K562 (cell line): ENCODE data around the gene CRYBB1. TPM values are rescaled to one million over a fixed set of nuclear protein-coding genes. Genes with fewer than 3 reads are reported as not detected.

Experiments used
- CBFA2T3 ChIP-seq: fragments of 450-650 bp; IDR thresholded peaks from 2 replicates; pipeline ENCODE4 v1.6.1; 2017
- CBX3 ChIP-seq, 2 experiments: IDR thresholded peaks; 1 replicate in 1 of 2; 2 replicates in 1 of 2; pipeline ENCODE4 v1.6.1; 2012; ENCODE audit warnings: inconsistent platforms in 2 of 2, low read length in 2 of 2, borderline replicate concordance in 1 of 2, control low read depth in 1 of 2
- ELF1 ChIP-seq: fragments of 200-800 bp; sonication (Bioruptor generic); IDR thresholded peaks from 2 replicates; pipeline ENCODE4 v1.6.1; 2016; ENCODE audit warnings: missing genetic modification characterization, missing compliant biosample characterization
- FUS ChIP-seq: fragments of 200-400 bp; formaldehyde crosslinking; optimal IDR thresholded peaks from 2 replicates; pipeline ENCODE3; 2017; ENCODE audit warnings: low read depth, low read length
- HCFC1 ChIP-seq: IDR thresholded peaks from 2 replicates; pipeline ENCODE4 v1.6.1; 2012; ENCODE audit warnings: low read depth, low read length, improper control_type of control experiment
- KDM4B ChIP-seq, 2 experiments: fragments of 450-650 bp in 1 of 2; sonication (generic) in 1 of 2; IDR thresholded peaks; 2 replicates each; pipeline ENCODE4 v1.6.1; 2016 to 2017; ENCODE audit warnings: borderline replicate concordance in 2 of 2, antibody characterized with exemption in 1 of 2, low read depth in 1 of 2, mild to moderate bottlenecking in 1 of 2
- KLF6 ChIP-seq: fragments of 250-450 bp; sonication (Bioruptor Pico); IDR thresholded peaks from 2 replicates; pipeline ENCODE4 v1.4.0; 2020; ENCODE audit warnings: mild to moderate bottlenecking, moderate library complexity, borderline replicate concordance
- LARP7 ChIP-seq: fragments of 450-650 bp; IDR thresholded peaks from 2 replicates; pipeline ENCODE4 v1.6.1; 2016
- LCOR ChIP-seq: sonication (generic); formaldehyde crosslinking; IDR thresholded peaks from 2 replicates; pipeline ENCODE4 v1.8.0; 2022; ENCODE audit warnings: mild to moderate bottlenecking, missing genetic modification reagents
- MAFG ChIP-seq: fragments of 450-650 bp; conservative IDR thresholded peaks from 2 replicates; pipeline ENCODE4 v1.6.1; 2016; ENCODE audit warnings: missing genetic modification characterization, missing compliant biosample characterization
- MCM5 ChIP-seq: fragments of 450-650 bp; IDR thresholded peaks from 2 replicates; pipeline ENCODE4 v1.6.1; 2016; ENCODE audit warnings: low read depth
- NFXL1 ChIP-seq: fragments of 450-650 bp; formaldehyde crosslinking; IDR thresholded peaks from 2 replicates; pipeline ENCODE4 v1.4.0; 2021; ENCODE audit warnings: mild to moderate bottlenecking
- PBX2 ChIP-seq, 2 experiments: IDR thresholded peaks in 1 of 2; conservative IDR thresholded peaks in 1 of 2; 2 replicates each; pipeline ENCODE4 v1.6.1; 2016; ENCODE audit warnings: low read depth in 2 of 2, mild to moderate bottlenecking in 1 of 2, missing compliant biosample characterization in 1 of 2, missing genetic modification characterization in 1 of 2, moderate library complexity in 1 of 2
- PML ChIP-seq: IDR thresholded peaks from 2 replicates; pipeline ENCODE4 v1.6.1; 2012; ENCODE audit warnings: low read length, inconsistent platforms
- PRMT5 ChIP-seq: sonication (generic); formaldehyde crosslinking; IDR thresholded peaks from 2 replicates; pipeline ENCODE4 v1.5.0; 2020; ENCODE audit warnings: missing genetic modification reagents
- SAP30 ChIP-seq: fragments of 200-600 bp; sonication (generic); IDR thresholded peaks from 2 replicates; pipeline ENCODE4 v1.6.1; 2012; ENCODE audit warnings: borderline replicate concordance, low read depth, mild to moderate bottlenecking, moderate library complexity, low read length, control low read depth, inconsistent platforms; ENCODE audit not compliant: insufficient read depth, poor library complexity, severe bottlenecking
- STAT6 ChIP-seq: sonication (generic); formaldehyde crosslinking; IDR thresholded peaks from 2 replicates; pipeline ENCODE4 v1.8.1; 2023; ENCODE audit warnings: mild to moderate bottlenecking, missing genetic modification reagents
- WHSC1 ChIP-seq: IDR thresholded peaks from one replicate; pipeline ENCODE4 v1.6.1; 2012; ENCODE audit warnings: low read length, control low read depth, inconsistent platforms
- ZFP91 ChIP-seq: sonication (generic); formaldehyde crosslinking; IDR thresholded peaks from 2 replicates; pipeline ENCODE4 v1.8.0; 2022; ENCODE audit warnings: mild to moderate bottlenecking, missing genetic modification reagents
- ZNF23 ChIP-seq: fragments of 250-450 bp; sonication (Bioruptor Pico); IDR thresholded peaks from 2 replicates; pipeline ENCODE4 v1.4.0; 2020; ENCODE audit warnings: mild to moderate bottlenecking
- ZSCAN32 ChIP-seq: fragments of 450-650 bp; formaldehyde crosslinking; IDR thresholded peaks from 2 replicates; pipeline ENCODE4 v1.4.0; 2020; ENCODE audit warnings: mild to moderate bottlenecking, moderate library complexity
- ZZZ3 ChIP-seq: fragments of 450-650 bp; IDR thresholded peaks from 2 replicates; pipeline ENCODE4 v1.6.1; 2016; ENCODE audit warnings: antibody characterized with exemption, mild to moderate bottlenecking, moderate library complexity
- polyA plus RNA-seq, 8 experiments: library from polyadenylated mRNA; depleted of rRNA in 4 of 8; stranded (reverse) in 5 of 8; unstranded in 3 of 8; fragments of >200 nt; fragmentation: Nextera tagmentation in 2 of 8; fragmentation: Illumina TruSeq in 1 of 8; extraction: Ambion mirVana in 2 of 8; extraction: Trizol in 1 of 8; gene quantifications; 2 replicates each; pipeline versions ENCODE4 v1.2.1 to v1.2.3, GENCODE V29; 2011 to 2014; ENCODE audit warnings: inconsistent platforms in 1 of 8, missing spikeins in 1 of 8
- total RNA-seq, 7 experiments: library from RNA; depleted of rRNA in 6 of 7; stranded (reverse); fragments of >200 nt in 6 of 7; fragmentation: Illumina TruSeq in 2 of 7; extraction: Trizol in 2 of 7; gene quantifications; 2 replicates each; pipeline versions ENCODE4 v1.2.1 to v1.2.3, GENCODE V29; 2011 to 2021; ENCODE audit warnings: low replicate concordance in 1 of 7

Gene CRYBB1
- total and polyA plus RNA-seq, 9 of the 15 experiments (the other 6 are each of a cell fraction or from before 2014, with no cell fraction given), result 0.16 to 0.45 (median 0.33) TPM; not detected in 2

GRCh38 chr22:26642465-26643417, 24.9 kb upstream of the CRYBB1 start (continued):
- TF ChIP-seq PRMT5 (no peak), NFXL1 (no peak), STAT6 (CRISPR knock-in tag) (no peak), LCOR (no peak), ZNF23 (no peak), KDM4B (IDR thresholded peaks at IDR 0.05; ENCODE audit: borderline replicate concordance in 2 of 2, low read depth in 1 of 2) (no peak), ELF1 (tag) (no peak), HCFC1 (no peak), PML (no peak), ZFP91 (CRISPR knock-in tag) (no peak), MAFG (tag) (no peak), PBX2 (CRISPR knock-in tag; IDR thresholded peaks at IDR 0.05; ENCODE audit: low read depth) (no peak), PBX2 (tag; conservative IDR thresholded peaks at IDR 0.05; ENCODE audit: low read depth) (no peak), ZZZ3 (no peak), WHSC1 (no peak), FUS (no peak), LARP7 (peak; percentile 98), CBX3 (IDR thresholded peaks at IDR 0.05; ENCODE audit: borderline replicate concordance in 1 of 2, low read length in 2 of 2) (no peak), SAP30 (no peak), CBFA2T3 (no peak), ZSCAN32 (CRISPR knock-in tag) (no peak), MCM5 (no peak), KLF6 (CRISPR knock-in tag) (no peak)
